ENCODE data around the gene BIVM.

Gene BIVM

GRCh38 chr13:102869948-102870676 lies 71.2 kb downstream of the BIVM start:
- H3K4me2 ChIP-seq (ENCODE audit: insufficient read depth, low read length), result no peak overlapping the region

GRCh38 chr13:102870677-102871415 lies 71.9 kb downstream of the BIVM start:
- Histone ChIP-seq H3K79me2 (ENCODE audit: insufficient read depth, low read length) (peaks cover 7% of the 10 kb centered on the region), H4K20me1 (ENCODE audit: insufficient read depth, low read length) (peaks cover 7% of the 10 kb centered on the region; the same call in 1 of the 2 replicates), H2AFZ (ENCODE audit: low read depth, low read length) (no peak overlapping the region), H3K9ac (ENCODE audit: low read depth, low read length) (no peak overlapping the region), H3K9me3 (ENCODE audit: insufficient read depth, low read length, severe bottlenecking) (no peaks in the 10 kb centered on the region), H3K4me2 (ENCODE audit: insufficient read depth, low read length) (no peak overlapping the region), H3K4me3 (ENCODE audit: low read depth in 1 of 2, low read length in 2 of 2) (no peak overlapping the region), H3K4me1 (ENCODE audit: insufficient read depth, low read length) (no peaks in the 10 kb centered on the region), H3K36me3 (ENCODE audit: insufficient read depth, low read length) (peaks cover 92% of the 10 kb centered on the region), H3K27ac (ENCODE audit: low read length) (no peak overlapping the region), H3K27me3 (ENCODE audit: insufficient read depth, low read length, poor library complexity) (no peaks in the 10 kb centered on the region)
- ATAC-seq (ENCODE audit: insufficient read depth, low read depth) (peak; percentile 81), DNase-seq (peak; percentile 49)
- TF ChIP-seq EZH2 (IDR thresholded peaks at IDR 0.05; ENCODE audit: borderline replicate concordance, low read depth, low read length, severe bottlenecking) (no peak), CTCF (IDR thresholded peaks at IDR 0.05; ENCODE audit: borderline replicate concordance, extremely low read depth, low read length, poor library complexity, severe bottlenecking) (peak; percentile 70)

More at GRCh38 chr13:102869948-102870676, 71.2 kb downstream of the BIVM start:
- ATAC-seq (ENCODE audit: insufficient read depth, low read depth) (peak; percentile 56), DNase-seq (no peak)
- Histone ChIP-seq H3K9me3 (ENCODE audit: insufficient read depth, low read length, severe bottlenecking) (no peaks in the 10 kb centered on the region), H3K36me3 (ENCODE audit: insufficient read depth, low read length) (peaks cover 93% of the 10 kb centered on the region), H2AFZ (ENCODE audit: low read depth, low read length) (no peak overlapping the region), H4K20me1 (ENCODE audit: insufficient read depth, low read length) (peaks cover 7% of the 10 kb centered on the region; the same call in 1 of the 2 replicates), H3K9ac (ENCODE audit: low read depth, low read length) (no peak overlapping the region), H3K4me1 (ENCODE audit: insufficient read depth, low read length) (no peaks in the 10 kb centered on the region), H3K27me3 (ENCODE audit: insufficient read depth, low read length, poor library complexity) (no peaks in the 10 kb centered on the region), H3K27ac (ENCODE audit: low read length) (no peak overlapping the region), H3K79me2 (ENCODE audit: insufficient read depth, low read length) (peaks cover 7% of the 10 kb centered on the region), H3K4me3 (ENCODE audit: low read depth in 1 of 2, low read length in 2 of 2) (no peak overlapping the region)
- TF ChIP-seq CTCF (IDR thresholded peaks at IDR 0.05; ENCODE audit: borderline replicate concordance, extremely low read depth, low read length, poor library complexity, severe bottlenecking) (no peak), EZH2 (IDR thresholded peaks at IDR 0.05; ENCODE audit: borderline replicate concordance, low read depth, low read length, severe bottlenecking) (no peak)

- no peak for TF ChIP-seq CTCF (IDR thresholded peaks at IDR 0.05; ENCODE audit: borderline replicate concordance, extremely low read depth, low read length, poor library complexity, severe bottlenecking)
- no peak for TF ChIP-seq EZH2 (IDR thresholded peaks at IDR 0.05; ENCODE audit: borderline replicate concordance, low read depth, low read length, severe bottlenecking)
- Histone ChIP-seq H3K4me1 (ENCODE audit: insufficient read depth, low read length) (no peaks in the 10 kb centered on the region), H3K9me3 (ENCODE audit: insufficient read depth, low read length, severe bottlenecking) (no peaks in the 10 kb centered on the region), H3K4me3 (ENCODE audit: low read depth in 1 of 2, low read length in 2 of 2) (no peak overlapping the region), H2AFZ (ENCODE audit: low read depth, low read length) (no peak overlapping the region), H3K4me2 (ENCODE audit: insufficient read depth, low read length) (no peak overlapping the region), H3K36me3 (ENCODE audit: insufficient read depth, low read length) (peaks cover 88% of the 10 kb centered on the region), H3K27me3 (ENCODE audit: insufficient read depth, low read length, poor library complexity) (no peaks in the 10 kb centered on the region), H4K20me1 (ENCODE audit: insufficient read depth, low read length) (peaks cover 7% of the 10 kb centered on the region; the same call in 1 of the 2 replicates), H3K79me2 (ENCODE audit: insufficient read depth, low read length) (peaks cover 7% of the 10 kb centered on the region), H3K9ac (ENCODE audit: low read depth, low read length) (no peak overlapping the region), H3K27ac (ENCODE audit: low read length) (no peak overlapping the region)
- ATAC-seq (ENCODE audit: insufficient read depth, low read depth) (no peak), DNase-seq (no peak)
These were observed 73.2 kb downstream of the BIVM start for GRCh38 chr13:102872131-102872530.

All from DND-41 (cell line).